Activated CD4-positive, alpha-beta memory T cell treated with anti-CD3 and anti-CD28 coated beads, Interleukin-2, amount 10 ng/mL, durations not matched to agents 7 days and 5 days (primary cell): Measurements from ENCODE around the gene SLC9A9. TPM values are rescaled to one million over a fixed set of nuclear protein-coding genes. Genes with fewer than 3 reads are reported as not detected.

Experiments used
- CTCF ChIA-PET: fragments of 350-600 bp; sonication (Branson Sonifier 250); formaldehyde crosslinking; loops from one replicate; lab custom pipeline; 2021; ENCODE audit warnings: antibody characterized with exemption, inconsistent platforms; lab: Charles Lee
- POLR2A ChIA-PET: fragments of 350-600 bp; sonication (Branson Sonifier 250); formaldehyde crosslinking; loops from one replicate; lab custom pipeline; 2021; ENCODE audit warnings: antibody characterized with exemption; lab: Charles Lee
- DNase-seq: peaks from one replicate; pipeline ENCODE4 v3.0.0-alpha.2; 2020
- H3K27ac Mint-ChIP-seq: one replicate; pipeline ENCODE4 v1.8.0; 2021; ENCODE audit warnings: mild to moderate bottlenecking, mixed read lengths
- H3K27me3 Mint-ChIP-seq: one replicate; pipeline ENCODE4 v1.8.0; 2021; ENCODE audit warnings: mixed read lengths
- H3K36me3 Mint-ChIP-seq: one replicate; pipeline ENCODE4 v1.8.0; 2021; ENCODE audit warnings: low read depth, mixed read lengths
- H3K4me1 Mint-ChIP-seq: one replicate; pipeline ENCODE4 v1.8.0; 2021; ENCODE audit warnings: mixed read lengths
- H3K4me3 Mint-ChIP-seq: one replicate; pipeline ENCODE4 v1.8.0; 2021; ENCODE audit warnings: mild to moderate bottlenecking, mixed read lengths
- H3K9me3 Mint-ChIP-seq: one replicate; pipeline ENCODE4 v1.8.0; 2021; ENCODE audit warnings: mixed read lengths
- total RNA-seq, 2 experiments: library from RNA; stranded (reverse); gene quantifications; one replicate each; pipeline ENCODE4 v1.2.3, GENCODE V29; 2021

Gene SLC9A9
- total RNA-seq, 2 experiments from 2014 or later, result 16.9 to 18.5 TPM

- ChIA-PET CTCF (interaction anchor here (1.2 kb wide), 1 partner anchor 106 kb away, joined by 4 read pairs; the partner anchor contains the start of gene DIPK2A), POLR2A (no interaction called here)
- Mint-ChIP-seq H3K36me3 (no peaks in the 10 kb centered on the region), H3K9me3 (peaks cover 2% of the 10 kb centered on the region), H3K4me3 (no peak overlapping the region), H3K27me3 (peaks cover 15% of the 10 kb centered on the region), H3K27ac (no peak overlapping the region), H3K4me1 (no peaks in the 10 kb centered on the region)
- DNase-seq, result no peak
Observed at GRCh38 chr3:143865302-143865701, 17.0 kb upstream of the SLC9A9 start.

DNA sequence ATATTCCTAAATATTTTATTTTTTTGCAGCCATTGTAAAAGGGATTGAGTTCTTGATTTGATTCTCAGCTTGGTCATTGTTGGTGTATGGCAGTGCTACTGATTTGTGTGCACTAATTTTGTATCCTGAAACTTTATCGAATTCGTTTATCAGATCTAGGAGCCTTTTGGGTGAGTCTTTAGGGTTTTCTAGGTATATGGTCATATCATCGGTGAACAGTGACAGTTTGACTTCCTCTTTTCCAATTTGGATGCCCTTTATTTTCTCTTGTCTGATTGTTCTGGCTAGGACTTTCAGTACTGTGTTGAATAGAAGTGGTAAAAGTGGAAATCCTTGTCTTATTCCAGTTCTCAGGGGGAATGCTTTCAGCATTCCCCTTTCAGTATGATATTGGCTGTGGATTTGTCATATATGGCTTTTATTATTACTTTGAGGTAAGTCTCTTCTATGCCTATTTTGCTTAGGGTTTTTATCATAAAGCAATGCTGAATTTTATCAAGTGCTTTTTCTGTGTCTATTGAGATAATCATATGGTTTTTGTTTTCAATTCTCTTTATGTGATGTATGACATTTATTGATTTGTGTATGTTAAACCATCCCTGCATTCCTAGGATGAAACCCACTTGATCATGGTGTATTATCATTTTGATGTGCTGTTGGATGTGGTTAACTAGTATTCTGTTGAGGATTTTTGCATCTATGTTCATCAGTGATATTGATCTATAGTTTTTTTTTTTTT, 11.4 kb upstream of the SLC9A9 start:
- no peak overlapping the region for H3K27ac Mint-ChIP-seq
- no peaks in the 10 kb centered on the region for H3K36me3 Mint-ChIP-seq
- peaks cover 8% of the 10 kb centered on the region for H3K27me3 Mint-ChIP-seq
- H3K9me3 Mint-ChIP-seq, result peaks cover 8% of the 10 kb centered on the region
- no peak for DNase-seq
- POLR2A ChIA-PET, result no interaction called here
- H3K4me1 Mint-ChIP-seq, result peaks cover 15% of the 10 kb centered on the region
- H3K4me3 Mint-ChIP-seq, result no peak overlapping the region
- CTCF ChIA-PET, result no interaction called here

- CTCF ChIA-PET, result interaction anchor here (0.7 to 1.4 kb wide), 2 partner anchors 12 to 28 kb away, joined by 3 read pairs; no protein-coding TSS in a partner anchor
Observed at GRCh38 chr3:143856252-143856970, 8.1 kb upstream of the SLC9A9 start.

DNA sequence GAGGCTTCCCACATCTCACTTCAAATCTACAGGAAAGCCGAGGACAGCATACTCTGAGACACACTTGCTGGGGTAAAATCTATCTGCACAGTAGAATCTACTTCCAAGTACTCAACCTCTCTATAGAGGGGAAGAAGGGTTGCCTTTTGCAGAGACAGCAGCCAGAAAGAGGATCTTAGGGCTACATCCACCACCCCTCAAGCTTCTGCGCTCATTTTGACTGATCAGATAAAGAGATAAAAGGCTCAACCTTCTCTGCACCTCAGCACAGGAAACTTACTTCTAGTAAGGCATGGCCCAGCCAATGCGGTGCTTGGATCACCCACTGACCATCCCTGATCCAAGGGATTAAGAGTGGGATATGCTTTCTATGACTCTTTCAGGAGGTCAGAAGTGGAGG, 6.9 kb upstream of the SLC9A9 start:
- peak; percentile 22 for DNase-seq
- H3K4me1 Mint-ChIP-seq, result peaks cover 36% of the 10 kb centered on the region
- H3K36me3 Mint-ChIP-seq, result no peaks in the 10 kb centered on the region
- CTCF ChIA-PET, result interaction anchor here (1.4 kb wide), 1 partner anchor 13 kb away, joined by 3 read pairs; no protein-coding TSS in a partner anchor
- peaks cover 8% of the 10 kb centered on the region for H3K27me3 Mint-ChIP-seq
- H3K4me3 Mint-ChIP-seq, result no peak overlapping the region
- H3K27ac Mint-ChIP-seq, result peak overlapping the region; percentile 55
- H3K9me3 Mint-ChIP-seq, result peaks cover 7% of the 10 kb centered on the region
- POLR2A ChIA-PET, result interaction anchor here (1.4 kb wide), 1 partner anchor 117 kb away, joined by 6 read pairs; the partner anchor contains the start of gene DIPK2A

More at GRCh38 chr3:143856252-143856970, 8.1 kb upstream of the SLC9A9 start:
- H3K36me3 Mint-ChIP-seq, result no peaks in the 10 kb centered on the region
- H3K27me3 Mint-ChIP-seq, result peaks cover 8% of the 10 kb centered on the region
- peaks cover 25% of the 10 kb centered on the region for H3K4me1 Mint-ChIP-seq
- no peak overlapping the region for H3K4me3 Mint-ChIP-seq
- H3K9me3 Mint-ChIP-seq, result peaks cover 8% of the 10 kb centered on the region
- DNase-seq, result no peak
- no peak overlapping the region for H3K27ac Mint-ChIP-seq
- POLR2A ChIA-PET, result no interaction called here

DNA sequence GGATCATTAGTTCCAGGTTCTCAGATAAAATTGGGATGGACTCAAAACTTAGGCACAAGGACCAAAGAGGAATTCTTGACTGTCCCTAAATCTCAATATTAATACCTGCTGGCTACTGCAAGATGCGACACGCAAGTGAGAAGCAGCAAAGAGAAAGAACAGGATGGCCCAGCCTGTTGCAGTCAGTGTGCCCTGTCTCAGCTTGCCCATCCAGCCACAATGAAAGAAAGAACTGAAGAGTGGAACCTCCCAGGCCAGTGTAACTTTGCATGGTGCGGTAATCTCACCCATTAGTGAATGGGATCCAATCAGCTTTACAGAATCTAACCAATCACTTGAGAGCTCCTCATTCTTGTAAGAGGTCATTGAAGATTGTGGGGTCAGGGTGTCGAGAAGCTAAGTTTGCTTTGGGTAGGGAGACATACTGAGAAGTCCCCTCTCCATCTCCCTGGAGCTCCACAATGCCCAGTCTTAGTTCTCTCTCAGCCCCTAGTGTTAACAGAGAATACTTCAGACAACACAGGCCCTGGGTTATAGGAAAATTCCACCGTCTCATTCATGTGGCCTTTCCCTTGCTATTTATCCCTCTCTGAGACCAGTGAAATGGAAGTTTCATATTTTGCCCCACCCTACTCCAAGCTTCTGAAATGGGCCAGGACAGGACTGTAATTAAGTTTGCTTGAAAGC, 3.2 kb upstream of the SLC9A9 start:
- no peak overlapping the region for H3K27ac Mint-ChIP-seq
- H3K36me3 Mint-ChIP-seq, result no peaks in the 10 kb centered on the region
- peaks cover 63% of the 10 kb centered on the region for H3K4me1 Mint-ChIP-seq
- ChIA-PET CTCF (interaction anchor here (1.1 to 3.0 kb wide), 4 partner anchors 19 to 120 kb away, joined by 3 to 10 read pairs (median 3); partner anchors contain the start of gene DIPK2A), POLR2A (no interaction called here)
- DNase-seq, result no peak
- no peaks in the 10 kb centered on the region for H3K9me3 Mint-ChIP-seq
- H3K27me3 Mint-ChIP-seq, result no peaks in the 10 kb centered on the region
- H3K4me3 Mint-ChIP-seq, result no peak overlapping the region

DNA sequence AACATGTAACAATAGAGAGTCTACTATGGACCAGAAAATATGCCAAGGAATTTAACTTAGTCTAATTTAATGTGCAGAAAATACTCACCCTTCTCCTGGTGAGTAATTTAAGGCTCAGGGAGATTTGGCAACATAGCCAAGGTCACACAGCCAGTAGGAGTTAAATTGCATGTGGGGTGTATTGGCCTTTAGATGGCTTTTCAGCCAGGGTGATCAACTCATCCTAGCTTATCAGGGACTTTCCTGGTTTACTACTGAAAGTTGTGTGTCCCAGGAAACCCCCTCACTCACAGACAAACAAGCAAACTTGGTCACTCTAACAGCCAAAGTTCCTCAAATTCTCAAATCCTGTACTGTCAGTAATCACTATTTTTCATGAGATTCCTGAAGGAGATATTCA, 2.6 kb upstream of the SLC9A9 start:
- Mint-ChIP-seq H3K4me3 (no peak overlapping the region), H3K36me3 (no peaks in the 10 kb centered on the region), H3K9me3 (no peaks in the 10 kb centered on the region), H3K27ac (peak overlapping the region; percentile 93), H3K4me1 (peaks cover 65% of the 10 kb centered on the region), H3K27me3 (no peaks in the 10 kb centered on the region)
- CTCF ChIA-PET, result interaction anchor here (1.1 to 3.0 kb wide), 4 partner anchors 20 to 121 kb away, joined by 3 to 10 read pairs (median 3); partner anchors contain the start of gene DIPK2A
- no peak for DNase-seq
- POLR2A ChIA-PET, result interaction anchor here (3.7 kb wide), 1 partner anchor 121 kb away, joined by 33 read pairs; the partner anchor contains the start of gene DIPK2A

GRCh38 chr3:143849854-143850549, 1.7 kb upstream of the SLC9A9 start:
- no peaks in the 10 kb centered on the region for H3K27me3 Mint-ChIP-seq
- H3K4me1 Mint-ChIP-seq, result peaks cover 62% of the 10 kb centered on the region
- peak overlapping the region; percentile 43 for H3K4me3 Mint-ChIP-seq
- ChIA-PET CTCF (interaction anchor here (0.8 to 3.0 kb wide), 5 partner anchors 13 to 122 kb away, joined by 3 to 20 read pairs (median 7); partner anchors contain the start of gene DIPK2A), POLR2A (interaction anchor here (1.4 to 3.7 kb wide), 4 partner anchors 11 to 848 kb away, joined by 3 to 33 read pairs (median 11); partner anchors contain the start of genes DIPK2A and U2SURP)
- DNase-seq, result no peak
- H3K36me3 Mint-ChIP-seq, result no peaks in the 10 kb centered on the region
- H3K27ac Mint-ChIP-seq, result peak overlapping the region; percentile 93
- no peaks in the 10 kb centered on the region for H3K9me3 Mint-ChIP-seq

GRCh38 chr3:143848704-143849103, 436 bp upstream of the SLC9A9 start:
- Mint-ChIP-seq H3K27me3 (no peaks in the 10 kb centered on the region), H3K27ac (peak overlapping the region; percentile 93), H3K4me3 (peak overlapping the region; percentile 95), H3K36me3 (no peaks in the 10 kb centered on the region), H3K9me3 (no peaks in the 10 kb centered on the region), H3K4me1 (peaks cover 53% of the 10 kb centered on the region)
- POLR2A ChIA-PET, result interaction anchor here (1.6 to 3.7 kb wide), 5 partner anchors 24 to 847 kb away, joined by 3 to 33 read pairs (median 11); partner anchors contain the start of genes DIPK2A and U2SURP
- no peak for DNase-seq
- CTCF ChIA-PET, result interaction anchor here (0.6 to 3.0 kb wide), 4 partner anchors 37 to 947 kb away, joined by 3 to 20 read pairs (median 8); partner anchors contain the start of gene DIPK2A

DNA sequence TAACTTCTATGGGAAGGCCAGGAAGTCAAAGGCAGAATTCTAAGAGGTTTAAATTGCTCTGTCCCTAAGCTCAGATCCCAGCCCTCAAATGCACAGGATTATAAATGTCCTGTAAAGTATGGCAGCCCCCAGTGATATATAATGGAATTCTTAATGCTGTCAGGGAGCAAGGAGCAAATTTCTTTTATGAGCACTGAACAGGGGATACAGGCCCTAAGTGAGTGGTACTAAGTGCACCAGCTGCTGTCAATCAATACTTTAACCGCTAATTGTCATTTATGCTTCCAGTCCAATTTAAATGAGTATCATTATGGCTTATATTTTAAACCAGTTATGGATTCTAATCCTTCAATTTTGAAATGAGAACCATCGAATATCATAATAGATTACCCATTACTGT, 4.7 kb downstream of the SLC9A9 start:
- peaks cover 4% of the 10 kb centered on the region for H3K36me3 Mint-ChIP-seq

GRCh38 chr3:143840636-143841035, 7.6 kb downstream of the SLC9A9 start:
- H3K4me1 Mint-ChIP-seq, result peaks cover 26% of the 10 kb centered on the region
- peaks cover 4% of the 10 kb centered on the region for H3K36me3 Mint-ChIP-seq
- H3K9me3 Mint-ChIP-seq, result no peaks in the 10 kb centered on the region
- ChIA-PET CTCF (no interaction called here), POLR2A (no interaction called here)
- peaks cover 2% of the 10 kb centered on the region for H3K27me3 Mint-ChIP-seq
- no peak overlapping the region for H3K27ac Mint-ChIP-seq
- H3K4me3 Mint-ChIP-seq, result no peak overlapping the region
- DNase-seq, result no peak

More for the DNA sequence above, 4.7 kb downstream of the SLC9A9 start:
- Mint-ChIP-seq H3K27ac (no peak overlapping the region), H3K27me3 (peaks cover 2% of the 10 kb centered on the region), H3K9me3 (no peaks in the 10 kb centered on the region), H3K4me3 (no peak overlapping the region), H3K4me1 (peaks cover 38% of the 10 kb centered on the region)
- DNase-seq, result no peak
- POLR2A ChIA-PET, result no interaction called here
- CTCF ChIA-PET, result no interaction called here

GRCh38 chr3:143839980-143840379, 8.3 kb downstream of the SLC9A9 start:
- peaks cover 2% of the 10 kb centered on the region for H3K27me3 Mint-ChIP-seq
- H3K9me3 Mint-ChIP-seq, result no peaks in the 10 kb centered on the region
- H3K4me1 Mint-ChIP-seq, result peaks cover 26% of the 10 kb centered on the region
- no peak overlapping the region for H3K27ac Mint-ChIP-seq
- CTCF ChIA-PET, result no interaction called here
- POLR2A ChIA-PET, result no interaction called here
- no peak for DNase-seq
- H3K36me3 Mint-ChIP-seq, result peaks cover 4% of the 10 kb centered on the region
- H3K4me3 Mint-ChIP-seq, result no peak overlapping the region

DNA sequence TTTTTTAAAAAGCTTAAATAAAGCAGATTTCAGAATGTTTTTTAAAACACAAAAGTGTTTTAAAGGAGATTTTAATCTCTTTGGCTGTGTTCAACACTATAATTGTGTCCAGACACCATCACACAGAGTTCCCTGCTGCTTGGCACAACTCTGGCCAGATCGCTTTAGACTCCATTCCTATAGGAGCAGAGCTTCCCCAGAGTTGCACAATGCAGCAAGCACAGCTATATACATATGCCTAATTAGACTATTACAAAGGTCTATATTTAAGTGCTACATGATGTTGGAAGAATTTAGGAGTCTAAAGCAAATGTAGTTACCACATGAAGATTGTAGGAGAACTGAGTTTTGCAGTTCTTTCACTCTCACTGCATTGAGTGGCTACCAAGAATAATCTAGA, 11.2 kb downstream of the SLC9A9 start:
- Mint-ChIP-seq H3K9me3 (no peaks in the 10 kb centered on the region), H3K27ac (no peak overlapping the region), H3K4me3 (no peak overlapping the region), H3K27me3 (peaks cover 2% of the 10 kb centered on the region), H3K36me3 (peaks cover 4% of the 10 kb centered on the region), H3K4me1 (peaks cover 31% of the 10 kb centered on the region)
- no peak for DNase-seq
- POLR2A ChIA-PET, result no interaction called here
- CTCF ChIA-PET, result no interaction called here
